HepG2 (cell line): ENCODE measurements around the gene RDH8. TPM values are rescaled to one million over a fixed set of nuclear protein-coding genes. Genes with fewer than 3 reads are reported as not detected.
A peak's percentile ranks its signal among the peaks of the same experiment; 100 is the strongest.

Experiments used
- ATF7 ChIP-seq, 2 experiments: fragments of 450-650 bp in 1 of 2; sonication (generic) in 1 of 2; formaldehyde crosslinking in 1 of 2; IDR thresholded peaks; 2 replicates each; pipeline versions ENCODE4 v1.4.0 to v1.6.1; 2016 to 2020; ENCODE audit warnings: antibody characterized with exemption in 1 of 2, mild to moderate bottlenecking in 1 of 2, missing genetic modification reagents in 1 of 2
- E2F5 ChIP-seq: sonication (generic); formaldehyde crosslinking; conservative IDR thresholded peaks from 2 replicates; pipeline ENCODE4 v1.4.0; 2020; ENCODE audit warnings: missing genetic modification reagents
- GABPA ChIP-seq, 2 experiments: IDR thresholded peaks; 2 replicates each; pipeline ENCODE4 v1.6.1; 2011 to 2016; ENCODE audit warnings: low read depth in 2 of 2, low read length in 1 of 2, missing biosample characterization in 1 of 2, missing genetic modification characterization in 1 of 2
- GABPB1 ChIP-seq: IDR thresholded peaks from 2 replicates; pipeline ENCODE4 v1.6.1; 2016; ENCODE audit warnings: mild to moderate bottlenecking, missing genetic modification reagents, moderate library complexity, missing compliant biosample characterization
- GTF3A ChIP-seq: sonication (generic); formaldehyde crosslinking; conservative IDR thresholded peaks from 2 replicates; pipeline ENCODE4 v1.4.0; 2020; ENCODE audit warnings: mild to moderate bottlenecking, missing genetic modification reagents
- HNF4G ChIP-seq, 2 experiments: sonication (generic) in 1 of 2; formaldehyde crosslinking in 1 of 2; IDR thresholded peaks; 2 replicates each; pipeline versions ENCODE4 v1.4.0 to v1.6.1; 2011 to 2020; ENCODE audit warnings: borderline replicate concordance in 2 of 2, low read depth in 2 of 2, mild to moderate bottlenecking in 2 of 2, low read length in 1 of 2, missing genetic modification reagents in 1 of 2, moderate library complexity in 1 of 2
- NONO ChIP-seq, 2 experiments: fragments of 450-650 bp in 1 of 2; sonication (generic) in 1 of 2; formaldehyde crosslinking in 1 of 2; IDR thresholded peaks in 1 of 2; conservative IDR thresholded peaks in 1 of 2; 2 replicates each; pipeline versions ENCODE4 v1.6.1 to v1.8.0; 2017 to 2022; ENCODE audit warnings: mild to moderate bottlenecking in 1 of 2, missing genetic modification reagents in 1 of 2, moderate library complexity in 1 of 2
- PCBP1 ChIP-seq: fragments of 200-400 bp; formaldehyde crosslinking; IDR thresholded peaks from 2 replicates; pipeline ENCODE4 v1.6.1; 2017; ENCODE audit warnings: mild to moderate bottlenecking, low read depth, low read length, borderline replicate concordance
- PHF21A ChIP-seq: sonication (generic); formaldehyde crosslinking; IDR thresholded peaks from 2 replicates; pipeline ENCODE4 v1.5.0; 2020; ENCODE audit warnings: mild to moderate bottlenecking, missing genetic modification reagents
- SATB2 ChIP-seq: sonication (generic); formaldehyde crosslinking; IDR thresholded peaks from 2 replicates; pipeline ENCODE4 v1.5.0; 2020; ENCODE audit warnings: missing genetic modification reagents
- SRY ChIP-seq: sonication (generic); formaldehyde crosslinking; IDR thresholded peaks from 2 replicates; pipeline ENCODE4 v1.8.0; 2022; ENCODE audit warnings: mild to moderate bottlenecking, missing genetic modification reagents
- ZBTB20 ChIP-seq: sonication (generic); formaldehyde crosslinking; IDR thresholded peaks from 2 replicates; pipeline ENCODE4 v1.8.1; 2023; ENCODE audit warnings: missing genetic modification reagents, low read depth, mild to moderate bottlenecking, borderline replicate concordance
- ZFP91 ChIP-seq: sonication (generic); formaldehyde crosslinking; IDR thresholded peaks from 2 replicates; pipeline ENCODE4 v1.9.0; 2022; ENCODE audit warnings: missing genetic modification reagents, mild to moderate bottlenecking, borderline replicate concordance
- ZKSCAN8 ChIP-seq: IDR thresholded peaks from 2 replicates; pipeline ENCODE4 v1.6.1; 2016; ENCODE audit warnings: borderline replicate concordance, missing genetic modification reagents, missing compliant biosample characterization
- ZNF280D ChIP-seq: sonication (generic); formaldehyde crosslinking; IDR thresholded peaks from 2 replicates; pipeline ENCODE4 v1.5.1; 2020; ENCODE audit warnings: mild to moderate bottlenecking, missing genetic modification reagents
- ZNF414 ChIP-seq: sonication (generic); formaldehyde crosslinking; IDR thresholded peaks from 2 replicates; pipeline ENCODE4 v1.5.0; 2020; ENCODE audit warnings: missing genetic modification reagents
- ZNF496 ChIP-seq: sonication (generic); formaldehyde crosslinking; IDR thresholded peaks from 2 replicates; pipeline ENCODE4 v1.8.1; 2023; ENCODE audit warnings: mild to moderate bottlenecking, moderate library complexity, missing genetic modification reagents; ENCODE audit not compliant: insufficient replicate concordance
- ZNF691 ChIP-seq: sonication (generic); formaldehyde crosslinking; IDR thresholded peaks from 2 replicates; pipeline ENCODE4 v1.4.0; 2020; ENCODE audit warnings: missing genetic modification reagents, low read depth, mild to moderate bottlenecking, borderline replicate concordance
- polyA plus RNA-seq, 8 experiments: library from polyadenylated mRNA; depleted of rRNA in 3 of 8; stranded (reverse) in 7 of 8; unstranded in 1 of 8; fragments of >200 nt; fragmentation: Illumina TruSeq in 4 of 8; extraction: Trizol in 4 of 8; gene quantifications; 2 replicates each; pipeline versions ENCODE4 v1.2.1 to v1.2.3, GENCODE V29; 2011 to 2016; ENCODE audit warnings: low read depth in 4 of 8, missing spikeins in 1 of 8, mixed read lengths in 1 of 8; ENCODE audit not compliant: insufficient read depth in 1 of 8
- total RNA-seq, 5 experiments: library from RNA; depleted of rRNA; stranded (reverse); fragments of >200 nt; fragmentation: Illumina TruSeq; extraction: Trizol; gene quantifications; 2 replicates each; pipeline ENCODE4 v1.2.3, GENCODE V29; 2016; ENCODE audit warnings: low read depth in 1 of 5

RDH8 gene
- total and polyA plus RNA-seq, 2 of the 13 experiments (the other 11 are each of a cell fraction or from before 2014, with no cell fraction given), result not detected

GRCh38 chr19:10027158-10027997, 14.1 kb downstream of the RDH8 start (continued):
- TF ChIP-seq HNF4G (IDR thresholded peaks at IDR 0.05; ENCODE audit: borderline replicate concordance, low read depth, low read length), result peak; percentile 57
- TF ChIP-seq HNF4G (CRISPR knock-in tag; IDR thresholded peaks at IDR 0.05; ENCODE audit: borderline replicate concordance, low read depth), result peak; percentile 77; the same call in 1 of the 2 replicates
- peak; percentile 88 for TF ChIP-seq ZFP91 (CRISPR knock-in tag)
- peak; percentile 42; the same call in 1 of the 2 replicates for TF ChIP-seq E2F5
- peak; percentile 67; the same call in 1 of the 2 replicates for TF ChIP-seq PHF21A (CRISPR knock-in tag)
- TF ChIP-seq ZNF691 (CRISPR knock-in tag), result peak; percentile 60; the same call in 1 of the 2 replicates
- no peak for TF ChIP-seq GTF3A
- peak; percentile 79; the same call in 1 of the 2 replicates for TF ChIP-seq ZKSCAN8
- TF ChIP-seq SATB2 (CRISPR knock-in tag), result no peak
- TF ChIP-seq GABPB1 (CRISPR knock-in tag), result peak; percentile 85
- TF ChIP-seq ZBTB20, result peak; percentile 33; the same call in 1 of the 2 replicates
- TF ChIP-seq SRY (CRISPR knock-in tag), result peak; percentile 67; the same call in 1 of the 2 replicates
- TF ChIP-seq ATF7 (IDR thresholded peaks at IDR 0.05), result no peak
- TF ChIP-seq ATF7 (CRISPR knock-in tag; IDR thresholded peaks at IDR 0.05), result no peak
- no peak for TF ChIP-seq NONO (IDR thresholded peaks at IDR 0.05)
- TF ChIP-seq NONO (CRISPR knock-in tag; conservative IDR thresholded peaks at IDR 0.05), result peak; percentile 81; the same call in 1 of the 2 replicates
- no peak for TF ChIP-seq PCBP1
- TF ChIP-seq ZNF496 (CRISPR knock-in tag), result no peak
- TF ChIP-seq GABPA (IDR thresholded peaks at IDR 0.05; ENCODE audit: low read depth, low read length), result no peak
- peak; percentile 39; the same call in 1 of the 2 replicates for TF ChIP-seq GABPA (CRISPR knock-in tag; IDR thresholded peaks at IDR 0.05; ENCODE audit: low read depth)
- TF ChIP-seq ZNF414 (CRISPR knock-in tag), result peak; percentile 41; the same call in 1 of the 2 replicates
- peak; percentile 81; the same call in 1 of the 2 replicates for TF ChIP-seq ZNF280D
